DMS79 (cell line): ENCODE data around the gene BCAR1.
"Not testable (repeated sequence)": the region's sequence is repeated elsewhere in the genome, so short reads cannot be mapped to it uniquely, and the experiment has no call there.

Experiments
- DNase-seq: peaks from one replicate; lab custom pipeline; 2025; lab: John Stamatoyannopoulos, UW

Gene BCAR1

GRCh38 chr16:75225092-75225491, 26.3 kb downstream of the BCAR1 start:
- no peak for DNase-seq

GRCh38 chr16:75224306-75225082, 26.9 kb downstream of the BCAR1 start:
- DNase-seq = no peak

GRCh38 chr16:75223129-75223528, 28.3 kb downstream of the BCAR1 start:
- not testable (repeated sequence) for DNase-seq

DNA sequence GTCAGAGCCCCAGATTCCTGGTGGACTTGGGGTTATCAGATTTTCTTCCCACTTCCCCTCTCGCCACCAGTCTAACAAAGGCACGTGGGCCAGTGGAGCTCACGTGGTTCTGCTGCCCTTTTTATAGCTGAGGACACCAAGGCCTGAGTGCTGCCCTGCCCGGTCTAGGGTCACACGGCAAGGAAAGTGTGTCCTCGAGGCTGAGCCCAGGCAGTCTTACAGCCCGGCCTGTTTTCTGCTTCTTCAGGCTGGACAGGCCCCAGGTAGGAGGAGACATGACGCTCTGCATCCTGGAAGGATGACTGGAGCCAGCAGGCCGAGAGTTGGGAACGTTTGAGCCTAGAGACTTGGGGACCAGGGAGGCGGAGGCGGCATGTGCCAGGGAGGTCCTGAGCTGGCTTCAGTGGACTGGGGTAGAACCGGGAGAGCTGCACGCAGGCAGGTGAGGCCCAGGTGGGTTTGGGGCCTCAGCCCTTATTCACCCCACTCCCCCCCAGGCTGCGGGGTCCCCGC, 29.1 kb downstream of the BCAR1 start:
- no peak for DNase-seq

GRCh38 chr16:75219838-75220237, 31.6 kb downstream of the BCAR1 start:
- DNase-seq = no peak

GRCh38 chr16:75219088-75219487, 32.3 kb downstream of the BCAR1 start:
- no peak for DNase-seq

- no peak for DNase-seq
Measured at GRCh38 chr16:75218256-75219076, 33.0 kb downstream of the BCAR1 start, which contains the start of gene CTRB1. Gene CTRB1, plus strand, starts transcription at chr16:75218988. Its CDS starts 20 bp downstream, at chr16:75219008.

DNA sequence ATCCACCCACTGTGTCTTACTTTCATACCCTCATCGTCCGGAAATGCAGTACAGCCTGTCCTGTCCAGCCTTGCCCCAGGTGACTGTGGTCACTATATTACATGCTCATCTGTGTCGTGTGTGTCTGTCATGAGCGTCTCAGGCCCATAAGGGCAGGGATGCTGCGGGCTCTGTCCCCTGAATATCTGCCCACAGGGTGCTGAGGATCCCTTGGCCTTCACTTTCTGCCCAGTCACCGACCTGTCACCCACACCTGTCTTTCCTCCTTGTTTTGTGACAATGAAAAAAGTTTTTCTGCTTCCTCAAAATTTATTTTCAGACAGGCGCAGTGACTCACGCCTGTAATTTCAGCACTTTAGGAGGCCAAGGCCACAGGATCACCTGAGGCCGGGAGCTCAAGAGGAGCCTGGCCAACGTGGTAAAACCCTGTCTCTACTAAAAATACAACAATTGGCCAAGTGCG, 34.0 kb downstream of the BCAR1 start:
- no peak for DNase-seq

- no peak for DNase-seq
Measured at GRCh38 chr16:75216576-75216975, 34.8 kb downstream of the BCAR1 start.

DNA sequence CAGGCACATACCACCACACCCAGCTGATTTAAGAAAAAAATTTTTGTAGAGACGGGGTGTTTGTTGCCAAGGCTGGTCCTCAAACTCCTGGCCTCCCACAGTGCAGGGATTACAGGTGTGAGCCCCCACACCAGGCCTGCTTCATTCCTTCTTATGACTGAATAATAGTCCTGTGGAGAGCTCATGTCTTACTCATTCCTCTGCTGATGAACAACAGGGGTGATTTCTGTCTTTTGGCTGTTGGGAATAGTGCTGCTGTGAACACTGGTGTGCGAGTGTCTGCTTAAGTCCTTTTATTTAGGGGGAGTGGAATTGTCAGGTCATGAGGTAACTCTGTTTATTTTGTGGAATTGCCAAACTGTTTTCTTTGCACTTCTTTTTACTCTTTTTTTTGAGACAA, 35.3 kb downstream of the BCAR1 start:
- DNase-seq = no peak

GRCh38 chr16:75211286-75211685, 40.1 kb downstream of the BCAR1 start:
- not testable (repeated sequence) for DNase-seq

DNA sequence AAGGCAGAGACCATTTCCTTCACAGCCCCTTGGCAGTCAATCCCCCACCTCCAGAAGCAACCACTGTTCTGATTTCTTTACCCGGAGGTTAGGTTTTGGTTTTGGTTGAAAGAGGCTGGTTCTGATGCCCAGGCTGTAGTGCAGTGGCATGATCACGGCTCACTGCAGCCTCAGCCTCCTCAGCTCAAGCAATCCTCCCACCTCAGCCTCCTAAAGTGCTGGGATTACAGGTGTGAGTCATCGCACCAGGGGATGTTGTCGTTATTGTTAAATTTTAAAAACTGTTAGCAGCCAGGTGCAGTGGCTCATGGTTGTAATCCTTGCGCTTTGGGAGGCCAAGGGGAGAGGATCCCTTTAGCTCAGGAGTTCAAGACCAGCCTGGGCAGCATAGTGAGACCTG, 41.5 kb downstream of the BCAR1 start:
- DNase-seq = no peak

DNA sequence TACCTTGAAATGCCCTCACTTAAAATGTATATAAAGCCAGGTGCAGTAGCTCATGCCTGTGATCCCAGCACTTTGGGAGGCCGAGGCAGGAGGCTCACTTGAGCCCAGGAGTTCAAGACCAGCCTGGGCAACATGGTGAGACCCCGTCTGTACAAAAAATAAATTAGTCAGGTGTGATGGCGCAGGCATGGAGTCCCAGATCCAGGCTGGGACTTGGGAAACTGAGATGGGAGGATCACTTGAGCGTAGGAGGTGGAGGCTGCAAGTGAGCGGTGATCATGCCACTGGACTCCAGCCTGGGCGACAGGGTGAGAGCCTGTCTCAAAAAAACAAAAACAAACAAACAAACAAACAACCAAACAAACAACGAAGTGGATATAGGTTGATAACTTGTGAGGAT, 41.9 kb downstream of the BCAR1 start:
- DNase-seq = not testable (repeated sequence)

DNA sequence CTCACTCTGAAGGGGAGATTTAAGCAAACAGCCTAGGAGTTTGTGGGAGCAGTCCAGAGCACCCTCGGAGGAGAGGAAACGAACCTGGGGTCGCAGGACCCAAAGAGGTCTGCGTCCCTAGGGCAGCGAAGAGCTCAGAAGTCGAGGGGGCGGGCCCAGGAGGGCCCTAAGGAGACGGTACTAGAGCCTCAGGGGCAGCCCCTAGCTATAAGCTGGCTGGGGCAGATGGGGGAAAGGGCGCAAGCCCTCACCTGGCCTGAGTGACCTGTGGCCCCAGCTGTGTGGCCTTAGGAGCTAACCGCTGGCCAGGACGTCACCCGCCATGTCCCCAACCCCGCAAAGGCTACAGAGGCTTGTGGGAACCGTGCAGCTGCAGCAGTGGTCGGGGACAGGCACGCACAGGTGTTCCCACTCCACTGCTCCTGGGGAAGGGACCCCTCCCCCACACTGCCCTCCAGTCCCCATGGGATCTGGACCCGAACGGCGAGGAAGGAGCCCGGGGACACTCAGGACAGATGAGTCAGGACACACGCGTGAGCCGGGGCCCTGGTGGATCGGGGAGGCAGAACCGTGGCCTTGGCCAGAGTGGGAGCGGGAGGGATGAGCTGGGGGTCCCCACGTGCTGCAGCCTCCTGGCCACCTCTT, 42.4 kb downstream of the BCAR1 start:
- DNase-seq = no peak

DNA sequence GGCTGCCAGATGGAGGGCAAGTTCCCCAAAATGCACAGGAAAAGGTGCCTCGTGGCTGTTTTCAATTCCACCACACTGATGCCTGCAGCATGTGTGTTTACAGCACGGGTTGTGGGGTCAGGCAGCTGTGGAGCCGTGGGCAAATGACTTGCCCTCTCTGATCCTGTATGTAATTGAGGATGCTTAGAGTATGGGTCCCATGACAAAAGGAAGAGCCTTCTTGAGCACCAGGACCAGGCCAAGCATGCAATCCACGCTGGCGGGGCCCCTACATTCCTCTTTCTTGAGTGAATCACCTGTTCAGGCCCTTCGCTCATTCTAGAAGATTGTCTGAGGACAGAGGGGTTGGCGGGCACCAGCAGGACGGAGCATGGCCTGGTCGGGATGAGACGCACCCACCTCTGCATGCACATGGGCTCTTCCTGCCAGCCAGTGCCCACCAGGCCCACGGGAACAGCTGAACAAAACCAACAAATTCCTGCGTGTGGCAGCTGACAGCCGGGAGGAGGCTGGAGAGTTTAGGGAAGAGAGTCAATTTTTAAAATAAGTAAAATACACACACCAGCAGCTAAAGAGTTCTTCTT, 43.1 kb downstream of the BCAR1 start:
- no peak for DNase-seq

DNA sequence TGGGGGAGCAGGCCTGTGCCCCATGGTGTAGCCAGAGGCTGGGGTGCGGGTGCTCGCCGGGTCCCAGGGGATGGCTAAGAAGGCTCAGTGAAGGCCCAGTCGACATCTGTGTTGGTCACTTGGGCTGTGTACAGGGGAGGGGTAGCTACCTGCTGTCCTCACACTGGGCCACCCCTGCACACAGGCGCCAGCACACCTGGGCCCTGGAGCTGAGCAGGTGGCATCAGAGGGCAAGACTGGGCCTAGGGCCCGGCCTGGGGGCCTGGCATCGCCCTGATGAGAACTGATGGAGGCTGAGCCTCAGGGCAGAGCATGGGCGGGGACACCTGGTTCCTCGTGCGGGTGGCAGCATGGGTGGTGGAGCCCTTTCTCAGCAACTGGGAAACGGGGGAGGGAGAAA, 43.6 kb downstream of the BCAR1 start:
- DNase-seq = no peak

DNA sequence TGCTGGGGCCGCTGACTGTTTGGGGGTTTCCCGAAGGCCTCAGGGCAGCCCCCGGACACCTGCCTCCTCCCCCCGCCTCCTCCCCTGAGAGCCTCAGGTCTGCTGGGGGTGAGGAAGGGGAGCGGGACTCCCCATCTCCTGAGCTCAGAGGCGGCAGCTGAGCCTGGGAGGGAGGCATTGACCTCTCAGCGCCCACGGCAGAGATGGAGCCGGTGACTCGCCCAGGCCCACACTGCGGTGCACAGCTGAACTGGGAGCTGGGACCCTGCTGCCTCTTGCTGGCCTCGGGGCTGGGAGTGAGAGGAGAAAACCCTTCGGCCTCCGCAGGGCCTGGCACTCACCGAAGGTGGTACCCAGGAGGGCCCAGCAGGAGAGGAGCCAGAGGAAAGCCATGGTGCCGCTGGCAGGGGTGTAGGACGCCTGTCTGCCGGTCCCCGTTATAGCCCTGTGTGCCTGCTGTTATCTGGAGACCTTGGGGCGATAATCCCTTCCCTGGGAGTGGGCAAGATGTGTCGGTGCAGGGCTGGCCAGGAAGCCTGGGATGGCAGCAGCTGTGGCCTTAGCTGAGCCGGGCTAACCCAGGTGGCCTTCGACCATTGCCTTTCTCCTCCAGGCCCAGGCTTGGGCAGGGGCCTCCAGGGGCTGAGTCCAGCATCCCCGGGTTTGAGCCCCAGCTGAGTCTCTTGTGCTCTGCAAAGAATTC, 44.5 kb downstream of the BCAR1 start, which contains the start of gene CTRB2:
TSS of gene CTRB2 (minus strand) at position 413 of the 703 bp plus-strand sequence. CDS start at position 393, 20 bp downstream.
- no peak for DNase-seq

- DNase-seq = not testable (repeated sequence)
Measured at GRCh38 chr16:75205961-75206748, 45.3 kb downstream of the BCAR1 start.

GRCh38 chr16:75205438-75205837, 46.0 kb downstream of the BCAR1 start:
- DNase-seq = not testable (repeated sequence)

GRCh38 chr16:75204905-75205304, 46.5 kb downstream of the BCAR1 start:
- DNase-seq = not testable (repeated sequence)
